Measurements from ENCODE around the gene GK.

The GK gene

DNA sequence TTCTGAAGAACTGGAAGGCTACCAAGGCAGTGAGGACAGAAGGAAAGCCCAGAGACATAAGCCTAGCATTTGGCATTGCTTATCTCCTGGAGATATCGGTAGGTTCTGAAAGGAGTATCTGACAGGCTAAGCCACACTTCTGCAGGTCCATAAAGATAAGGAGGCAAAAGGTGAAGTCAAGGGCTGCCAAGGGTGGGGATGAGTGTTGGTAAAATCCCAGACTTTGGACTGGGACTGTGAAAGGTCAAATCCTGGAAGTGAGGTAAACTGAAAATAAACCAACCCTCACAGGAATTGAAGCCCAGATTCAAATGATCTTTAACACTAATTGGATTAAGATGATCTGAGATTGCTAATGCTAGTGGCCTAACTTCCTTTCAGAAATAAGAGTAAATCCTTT, 27.4 kb downstream of the GK start:
- Histone ChIP-seq H3K27me3 (ENCODE audit: insufficient read depth, poor library complexity, severe bottlenecking) (peaks cover 3% of the 10 kb centered on the region), H3K27ac (replicated peaks) (no peak overlapping the region), H3K4me3 (replicated peaks; ENCODE audit: insufficient read depth, low read length) (no peak overlapping the region)
- DNase-seq (ENCODE audit: low read depth in 1 of 2, low spot score in 1 of 2), result no peak
- TF ChIP-seq SPI1 (IDR thresholded peaks at IDR 0.05; ENCODE audit: borderline replicate concordance, low read depth), result no peak
- TF ChIP-seq GABPA (IDR thresholded peaks at IDR 0.05; ENCODE audit: low read depth), result no peak

DNA sequence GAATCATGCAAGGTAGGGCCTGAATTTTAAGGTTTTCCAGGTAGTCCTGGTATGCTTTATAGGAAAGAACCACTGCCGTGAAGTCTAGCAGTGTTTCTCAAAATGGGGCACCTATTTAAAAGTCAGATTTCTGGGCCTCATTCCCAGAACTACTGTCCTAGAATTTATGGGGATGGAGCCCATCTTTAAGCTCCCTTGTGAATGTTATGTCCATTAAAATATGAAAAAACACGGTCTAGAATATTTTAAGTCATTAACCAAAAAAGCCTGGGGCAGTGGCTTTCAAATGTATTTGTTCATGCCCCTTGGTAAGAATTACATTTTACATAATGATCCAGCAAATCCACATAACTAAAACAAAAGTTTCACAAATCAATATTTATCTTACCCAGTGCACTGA, 35.4 kb downstream of the GK start:
- no peak for DNase-seq (ENCODE audit: low read depth in 1 of 2, low spot score in 1 of 2)
- TF ChIP-seq POLR2AphosphoS5 (IDR thresholded peaks at IDR 0.05; ENCODE audit: low read depth) (no peak), SPI1 (IDR thresholded peaks at IDR 0.05; ENCODE audit: borderline replicate concordance, low read depth) (no peak), GABPA (IDR thresholded peaks at IDR 0.05; ENCODE audit: low read depth) (no peak)
- TF ChIP-seq, protein P1, sequence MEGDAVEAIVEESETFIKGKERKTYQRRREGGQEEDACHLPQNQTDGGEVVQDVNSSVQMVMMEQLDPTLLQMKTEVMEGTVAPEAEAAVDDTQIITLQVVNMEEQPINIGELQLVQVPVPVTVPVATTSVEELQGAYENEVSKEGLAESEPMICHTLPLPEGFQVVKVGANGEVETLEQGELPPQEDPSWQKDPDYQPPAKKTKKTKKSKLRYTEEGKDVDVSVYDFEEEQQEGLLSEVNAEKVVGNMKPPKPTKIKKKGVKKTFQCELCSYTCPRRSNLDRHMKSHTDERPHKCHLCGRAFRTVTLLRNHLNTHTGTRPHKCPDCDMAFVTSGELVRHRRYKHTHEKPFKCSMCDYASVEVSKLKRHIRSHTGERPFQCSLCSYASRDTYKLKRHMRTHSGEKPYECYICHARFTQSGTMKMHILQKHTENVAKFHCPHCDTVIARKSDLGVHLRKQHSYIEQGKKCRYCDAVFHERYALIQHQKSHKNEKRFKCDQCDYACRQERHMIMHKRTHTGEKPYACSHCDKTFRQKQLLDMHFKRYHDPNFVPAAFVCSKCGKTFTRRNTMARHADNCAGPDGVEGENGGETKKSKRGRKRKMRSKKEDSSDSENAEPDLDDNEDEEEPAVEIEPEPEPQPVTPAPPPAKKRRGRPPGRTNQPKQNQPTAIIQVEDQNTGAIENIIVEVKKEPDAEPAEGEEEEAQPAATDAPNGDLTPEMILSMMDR (IDR thresholded peaks at IDR 0.05; ENCODE audit: insufficient read depth, low read length), result no peak
- TF ChIP-seq, protein P2, sequence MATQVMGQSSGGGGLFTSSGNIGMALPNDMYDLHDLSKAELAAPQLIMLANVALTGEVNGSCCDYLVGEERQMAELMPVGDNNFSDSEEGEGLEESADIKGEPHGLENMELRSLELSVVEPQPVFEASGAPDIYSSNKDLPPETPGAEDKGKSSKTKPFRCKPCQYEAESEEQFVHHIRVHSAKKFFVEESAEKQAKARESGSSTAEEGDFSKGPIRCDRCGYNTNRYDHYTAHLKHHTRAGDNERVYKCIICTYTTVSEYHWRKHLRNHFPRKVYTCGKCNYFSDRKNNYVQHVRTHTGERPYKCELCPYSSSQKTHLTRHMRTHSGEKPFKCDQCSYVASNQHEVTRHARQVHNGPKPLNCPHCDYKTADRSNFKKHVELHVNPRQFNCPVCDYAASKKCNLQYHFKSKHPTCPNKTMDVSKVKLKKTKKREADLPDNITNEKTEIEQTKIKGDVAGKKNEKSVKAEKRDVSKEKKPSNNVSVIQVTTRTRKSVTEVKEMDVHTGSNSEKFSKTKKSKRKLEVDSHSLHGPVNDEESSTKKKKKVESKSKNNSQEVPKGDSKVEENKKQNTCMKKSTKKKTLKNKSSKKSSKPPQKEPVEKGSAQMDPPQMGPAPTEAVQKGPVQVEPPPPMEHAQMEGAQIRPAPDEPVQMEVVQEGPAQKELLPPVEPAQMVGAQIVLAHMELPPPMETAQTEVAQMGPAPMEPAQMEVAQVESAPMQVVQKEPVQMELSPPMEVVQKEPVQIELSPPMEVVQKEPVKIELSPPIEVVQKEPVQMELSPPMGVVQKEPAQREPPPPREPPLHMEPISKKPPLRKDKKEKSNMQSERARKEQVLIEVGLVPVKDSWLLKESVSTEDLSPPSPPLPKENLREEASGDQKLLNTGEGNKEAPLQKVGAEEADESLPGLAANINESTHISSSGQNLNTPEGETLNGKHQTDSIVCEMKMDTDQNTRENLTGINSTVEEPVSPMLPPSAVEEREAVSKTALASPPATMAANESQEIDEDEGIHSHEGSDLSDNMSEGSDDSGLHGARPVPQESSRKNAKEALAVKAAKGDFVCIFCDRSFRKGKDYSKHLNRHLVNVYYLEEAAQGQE (IDR thresholded peaks at IDR 0.05; ENCODE audit: insufficient replicate concordance, low read depth), result no peak
- Histone ChIP-seq H3K4me3 (replicated peaks; ENCODE audit: insufficient read depth, low read length) (no peak overlapping the region), H3K27ac (replicated peaks) (no peak overlapping the region), H3K27me3 (ENCODE audit: insufficient read depth, poor library complexity, severe bottlenecking) (no peaks in the 10 kb centered on the region)

DNA sequence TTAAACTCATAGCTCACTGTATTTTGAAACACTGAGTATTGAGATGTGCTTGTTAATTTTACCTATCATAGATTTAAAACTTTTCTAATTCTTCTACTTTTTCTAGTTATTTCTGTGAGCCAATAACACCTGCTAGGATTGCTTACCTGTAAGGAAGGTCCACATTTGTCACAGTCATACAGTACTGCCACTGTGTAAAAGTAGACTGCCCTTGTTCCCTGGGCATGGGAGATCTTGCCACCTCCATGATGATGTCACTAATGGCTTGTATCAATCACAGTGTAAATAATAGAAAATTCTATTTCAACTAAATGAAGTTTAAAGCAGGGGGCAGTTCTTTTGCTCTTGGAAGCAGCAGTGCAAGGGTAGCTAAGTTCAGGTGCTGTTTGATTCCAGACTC, 35.9 kb downstream of the GK start:
- H3K27me3 ChIP-seq (ENCODE audit: insufficient read depth, poor library complexity, severe bottlenecking), result no peaks in the 10 kb centered on the region
- no peak overlapping the region for H3K27ac ChIP-seq (replicated peaks)
- no peak for TF ChIP-seq POLR2AphosphoS5 (IDR thresholded peaks at IDR 0.05; ENCODE audit: low read depth)
- no peak for DNase-seq (ENCODE audit: low read depth in 1 of 2, low spot score in 1 of 2)
- no peak overlapping the region for H3K4me3 ChIP-seq (replicated peaks; ENCODE audit: insufficient read depth, low read length)

DNA sequence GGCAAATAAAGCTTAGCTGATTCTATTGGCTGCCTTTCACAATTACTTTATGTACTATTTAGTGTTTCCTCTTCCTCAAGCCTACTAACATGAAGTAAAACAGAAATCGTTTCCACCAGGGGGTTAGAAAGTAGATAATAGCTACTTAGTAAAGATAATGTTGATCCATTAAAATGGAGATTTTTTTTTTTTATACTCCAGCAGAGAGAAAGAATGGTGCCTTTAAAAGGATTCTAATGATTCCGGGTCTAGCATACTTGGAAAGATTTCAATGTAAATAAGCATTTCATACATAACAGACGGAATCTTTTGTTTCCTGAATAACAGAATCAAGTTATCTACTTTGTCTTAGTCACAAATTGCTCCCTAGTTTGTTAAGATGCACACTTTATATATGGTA, 37.1 kb downstream of the GK start:
- Histone ChIP-seq H3K27me3 (ENCODE audit: insufficient read depth, poor library complexity, severe bottlenecking) (no peaks in the 10 kb centered on the region), H3K27ac (replicated peaks) (no peak overlapping the region), H3K4me3 (replicated peaks; ENCODE audit: insufficient read depth, low read length) (no peak overlapping the region)
- DNase-seq (ENCODE audit: low read depth in 1 of 2, low spot score in 1 of 2), result no peak
- TF ChIP-seq, protein P1 (IDR thresholded peaks at IDR 0.05; ENCODE audit: insufficient read depth, low read length), result no peak
- TF ChIP-seq GABPA (IDR thresholded peaks at IDR 0.05; ENCODE audit: low read depth) (no peak), SPI1 (IDR thresholded peaks at IDR 0.05; ENCODE audit: borderline replicate concordance, low read depth) (no peak), POLR2AphosphoS5 (IDR thresholded peaks at IDR 0.05; ENCODE audit: low read depth) (no peak)
- TF ChIP-seq, protein P2 (IDR thresholded peaks at IDR 0.05; ENCODE audit: insufficient replicate concordance, low read depth), result no peak

DNA sequence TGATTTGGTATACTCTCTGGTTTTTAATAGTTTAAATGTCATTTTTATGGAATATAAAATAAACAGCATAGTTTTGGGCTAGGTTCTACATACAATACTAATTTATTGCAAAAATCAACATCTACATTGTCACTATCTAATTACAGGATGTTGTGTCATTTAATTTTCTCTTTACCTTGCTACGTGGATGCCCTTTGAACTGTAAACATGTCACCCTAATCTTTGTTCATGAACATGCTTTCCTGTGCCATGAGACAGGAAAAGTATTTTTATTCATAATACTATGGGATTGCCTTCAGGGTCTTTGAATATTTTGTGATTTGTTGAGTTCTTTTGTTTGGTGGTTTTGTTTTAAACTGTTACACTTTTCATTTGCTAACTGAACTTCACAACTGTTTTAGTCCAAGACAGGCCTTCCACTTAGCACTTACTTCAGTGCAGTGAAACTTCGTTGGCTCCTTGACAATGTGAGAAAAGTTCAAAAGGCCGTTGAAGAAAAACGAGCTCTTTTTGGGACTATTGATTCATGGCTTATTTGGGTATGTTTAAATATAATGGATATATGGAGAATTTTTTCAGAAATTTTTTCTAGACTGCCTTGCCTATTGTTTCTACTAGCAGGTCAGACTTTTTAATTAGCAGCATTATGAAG, 40.9 kb downstream of the GK start:
- Histone ChIP-seq H3K27me3 (ENCODE audit: insufficient read depth, poor library complexity, severe bottlenecking) (no peaks in the 10 kb centered on the region), H3K4me3 (replicated peaks; ENCODE audit: insufficient read depth, low read length) (no peak overlapping the region), H3K27ac (replicated peaks) (no peak overlapping the region)
- no peak for DNase-seq (ENCODE audit: low read depth in 1 of 2, low spot score in 1 of 2)
- no peak for TF ChIP-seq POLR2AphosphoS5 (IDR thresholded peaks at IDR 0.05; ENCODE audit: low read depth)
- TF ChIP-seq, protein P1 (IDR thresholded peaks at IDR 0.05; ENCODE audit: insufficient read depth, low read length), result no peak
- no peak for TF ChIP-seq GABPA (IDR thresholded peaks at IDR 0.05; ENCODE audit: low read depth)
- TF ChIP-seq, protein P2 (IDR thresholded peaks at IDR 0.05; ENCODE audit: insufficient replicate concordance, low read depth), result no peak
- TF ChIP-seq SPI1 (IDR thresholded peaks at IDR 0.05; ENCODE audit: borderline replicate concordance, low read depth), result no peak
